ENCODE measurements around the gene RTN1. TPM values are rescaled to one million over a fixed set of nuclear protein-coding genes. Genes with fewer than 3 reads are reported as not detected.

The RTN1 gene
- total RNA-seq, 1 experiment from 2014 or later: not detected

- DNase-seq (ENCODE audit: low spot score): no peak
Observed at GRCh38 chr14:59788176-59788575, 82.4 kb downstream of the RTN1 start.

- DNase-seq (ENCODE audit: low spot score): no peak
Observed at GRCh38 chr14:59787045-59787674, 83.4 kb downstream of the RTN1 start.

GRCh38 chr14:59785629-59786028 is 84.9 kb downstream of the RTN1 start:
- no peak for DNase-seq (ENCODE audit: low spot score)

GRCh38 chr14:59782760-59783159 is 87.8 kb downstream of the RTN1 start:
- no peak for DNase-seq (ENCODE audit: low spot score)

- no peak for DNase-seq (ENCODE audit: low spot score)
Observed at GRCh38 chr14:59777006-59777579, 93.5 kb downstream of the RTN1 start.

- no peak for DNase-seq (ENCODE audit: low spot score)
Observed at GRCh38 chr14:59776468-59776867, 94.1 kb downstream of the RTN1 start.

GRCh38 chr14:59772233-59772632 is 98.3 kb downstream of the RTN1 start:
- DNase-seq (ENCODE audit: low spot score): no peak

- no peak for DNase-seq (ENCODE audit: low spot score)
Observed at GRCh38 chr14:59771577-59771976, 99.0 kb downstream of the RTN1 start.

GRCh38 chr14:59769586-59769985 is 101.0 kb downstream of the RTN1 start:
- no peak for DNase-seq (ENCODE audit: low spot score)

- no peak for DNase-seq (ENCODE audit: low spot score)
Observed at GRCh38 chr14:59768855-59769375, 101.7 kb downstream of the RTN1 start.

GRCh38 chr14:59761851-59762250 is 108.7 kb downstream of the RTN1 start:
- DNase-seq (ENCODE audit: low spot score): no peak

- no peak for DNase-seq (ENCODE audit: low spot score)
Observed at GRCh38 chr14:59755409-59756135, 115.0 kb downstream of the RTN1 start.

- DNase-seq (ENCODE audit: low spot score): no peak
Observed at GRCh38 chr14:59754256-59754655, 116.3 kb downstream of the RTN1 start.

GRCh38 chr14:59753512-59753911 is 117.1 kb downstream of the RTN1 start:
- no peak for DNase-seq (ENCODE audit: low spot score)

- no peak for DNase-seq (ENCODE audit: low spot score)
Observed at GRCh38 chr14:59751578-59751977, 119.0 kb downstream of the RTN1 start.

GRCh38 chr14:59739794-59740193 is 130.8 kb downstream of the RTN1 start:
- no peak for DNase-seq (ENCODE audit: low spot score)

GRCh38 chr14:59728304-59728703 is 142.3 kb downstream of the RTN1 start:
- DNase-seq (ENCODE audit: low spot score): no peak

GRCh38 chr14:59727073-59727661 is 143.4 kb downstream of the RTN1 start:
- no peak for DNase-seq (ENCODE audit: low spot score)

GRCh38 chr14:59711080-59711479 is 159.5 kb downstream of the RTN1 start:
- DNase-seq (ENCODE audit: low spot score): no peak

- no peak for DNase-seq (ENCODE audit: low spot score)
Observed at GRCh38 chr14:59707778-59708561, 162.6 kb downstream of the RTN1 start.

- DNase-seq (ENCODE audit: low spot score): no peak
Observed at GRCh38 chr14:59705866-59706265, 164.7 kb downstream of the RTN1 start.

- DNase-seq (ENCODE audit: low spot score): no peak
Observed at GRCh38 chr14:59705245-59705644, 165.3 kb downstream of the RTN1 start.
